Measurements from ENCODE around the gene DRC7.

DRC7 gene

GRCh38 chr16:57675741-57676551 lies 18.7 kb upstream of the DRC7 start:
- DNase-seq (ENCODE audit: low read depth in 3 of 3, low spot score in 1 of 3) = no peak

GRCh38 chr16:57676553-57677085 lies 18.0 kb upstream of the DRC7 start:
- no peak for DNase-seq (ENCODE audit: low read depth in 3 of 3, low spot score in 1 of 3)

GRCh38 chr16:57677622-57678369 lies 16.8 kb upstream of the DRC7 start:
- no peak for DNase-seq (ENCODE audit: low read depth in 3 of 3, low spot score in 1 of 3)

GRCh38 chr16:57679016-57679415 lies 15.6 kb upstream of the DRC7 start:
- no peak for DNase-seq (ENCODE audit: low read depth in 3 of 3, low spot score in 1 of 3)

DNA sequence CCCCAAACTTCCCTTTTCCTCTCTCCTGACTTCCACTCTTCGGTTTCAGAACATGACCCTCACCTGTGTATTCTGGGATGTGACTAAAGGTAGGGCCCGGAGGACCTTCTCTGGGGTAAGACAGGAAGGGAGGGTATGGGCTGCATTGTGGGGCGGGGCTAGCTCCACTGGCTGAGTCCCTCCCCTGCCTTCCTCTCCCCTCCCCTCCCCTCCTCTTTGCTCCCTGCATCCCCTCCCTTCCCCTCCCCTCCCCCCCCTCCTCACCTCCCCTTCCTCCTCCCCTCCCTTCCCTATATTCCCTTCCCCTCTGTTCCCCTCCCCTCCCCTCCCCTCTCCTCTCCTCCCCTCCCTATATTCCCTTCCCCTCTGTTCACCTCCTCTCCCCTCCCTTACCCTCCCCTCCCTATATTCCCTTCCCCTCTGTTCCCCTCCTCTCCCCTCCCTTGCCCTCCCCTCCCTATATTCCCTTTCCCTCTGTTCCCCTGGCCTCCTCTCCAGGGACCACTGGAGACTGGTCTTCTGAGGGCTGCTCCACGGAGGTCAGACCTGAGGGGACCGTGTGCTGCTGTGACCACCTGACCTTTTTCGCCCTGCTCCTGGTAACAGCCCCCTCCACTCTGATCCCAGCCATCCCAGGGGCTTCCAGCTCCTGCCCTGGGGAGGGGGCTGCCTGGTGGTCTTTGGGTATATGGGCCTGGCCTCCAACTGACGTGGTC lies 14.7 kb upstream of the DRC7 start:
- no peak for DNase-seq (ENCODE audit: low read depth in 3 of 3, low spot score in 1 of 3)

DNA sequence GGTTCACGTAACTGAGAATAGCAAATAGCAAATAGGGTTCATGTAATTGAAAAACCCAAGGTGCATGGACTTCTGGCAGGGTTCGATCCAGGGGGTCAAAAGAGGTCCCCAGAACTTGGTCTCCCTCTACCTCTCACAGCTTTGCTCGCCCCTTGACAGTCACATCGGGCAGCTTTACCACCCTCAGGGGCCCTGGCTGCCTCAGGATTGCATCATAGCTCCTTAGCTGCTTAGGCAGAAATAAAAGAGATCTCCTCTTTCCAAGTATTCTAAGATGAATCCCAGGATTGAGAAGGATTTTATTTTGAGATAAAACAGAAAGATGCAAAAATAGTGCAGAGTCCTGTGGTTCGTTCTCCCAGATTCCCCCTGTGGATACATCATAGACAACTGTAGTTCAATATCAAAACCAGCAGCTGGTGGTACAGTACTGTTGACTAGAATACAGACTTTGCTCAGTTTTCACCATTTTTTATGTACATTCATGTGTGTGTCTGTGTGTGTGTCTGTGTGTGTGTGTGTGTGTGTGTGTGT lies 13.7 kb upstream of the DRC7 start:
- DNase-seq (ENCODE audit: low read depth in 3 of 3, low spot score in 1 of 3) = no peak

DNA sequence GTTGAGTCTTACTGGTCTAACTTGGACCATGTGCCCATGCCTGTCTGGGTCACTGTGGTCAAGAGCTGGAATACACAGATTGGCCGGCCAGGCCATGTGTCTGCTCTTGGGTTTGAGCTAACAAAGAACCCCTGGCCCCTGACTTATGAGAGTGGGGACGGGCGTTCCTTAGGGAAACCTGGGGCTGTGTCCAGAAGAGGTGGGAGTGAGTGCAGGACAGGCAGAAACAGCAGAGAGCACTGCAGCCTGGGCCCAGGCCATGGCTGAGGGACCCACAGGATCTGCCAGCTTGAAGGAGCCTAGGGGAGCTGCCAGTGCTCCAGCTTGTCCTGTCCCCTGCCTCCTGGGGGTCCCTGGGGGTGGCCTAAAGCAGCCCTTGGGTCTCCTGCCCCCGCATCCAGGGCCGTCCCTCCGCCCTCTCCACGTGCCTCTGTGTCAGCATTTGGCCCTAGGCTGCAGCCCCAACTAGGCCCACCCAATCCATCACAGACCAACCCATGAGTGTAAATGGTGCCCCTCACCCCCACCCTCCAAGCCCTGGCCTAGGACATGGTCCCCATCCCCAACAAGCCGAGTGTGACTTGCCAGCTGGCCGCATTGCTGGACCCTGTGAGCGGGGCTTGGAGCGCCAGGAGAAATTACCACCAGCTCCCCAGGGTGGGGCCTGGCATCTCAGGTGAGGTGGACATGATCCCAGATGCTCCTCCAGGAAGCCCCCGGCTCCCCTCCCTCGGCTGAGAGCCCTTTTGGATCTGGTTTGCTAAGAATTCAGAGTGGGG lies 12.5 kb upstream of the DRC7 start:
- no peak for DNase-seq (ENCODE audit: low read depth in 3 of 3, low spot score in 1 of 3)

GRCh38 chr16:57682809-57683635 lies 11.6 kb upstream of the DRC7 start:
- DNase-seq (ENCODE audit: low read depth in 3 of 3, low spot score in 1 of 3) = no peak

- DNase-seq (ENCODE audit: low read depth in 3 of 3, low spot score in 1 of 3) = no peak
These were observed 10.7 kb upstream of the DRC7 start for GRCh38 chr16:57683636-57684545.

- DNase-seq (ENCODE audit: low read depth in 3 of 3, low spot score in 1 of 3) = no peak
These were observed 9.8 kb upstream of the DRC7 start for GRCh38 chr16:57684626-57685358.

DNA sequence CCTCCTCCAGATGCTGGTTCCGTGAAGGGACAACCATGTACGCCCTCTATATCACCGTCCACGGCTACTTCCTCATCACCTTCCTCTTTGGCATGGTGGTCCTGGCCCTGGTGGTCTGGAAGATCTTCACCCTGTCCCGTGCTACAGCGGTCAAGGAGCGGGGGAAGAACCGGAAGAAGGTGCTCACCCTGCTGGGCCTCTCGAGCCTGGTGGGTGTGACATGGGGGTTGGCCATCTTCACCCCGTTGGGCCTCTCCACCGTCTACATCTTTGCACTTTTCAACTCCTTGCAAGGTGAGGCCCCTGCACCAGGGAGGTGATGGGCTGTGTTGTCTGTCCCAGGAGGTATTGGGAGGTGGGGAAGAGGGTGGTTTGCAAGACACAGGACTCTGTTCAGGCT lies 9.0 kb upstream of the DRC7 start:
- no peak for DNase-seq (ENCODE audit: low read depth in 3 of 3, low spot score in 1 of 3)

- DNase-seq (ENCODE audit: low read depth in 3 of 3, low spot score in 1 of 3) = no peak
These were observed 8.0 kb upstream of the DRC7 start for GRCh38 chr16:57686577-57686976.

DNA sequence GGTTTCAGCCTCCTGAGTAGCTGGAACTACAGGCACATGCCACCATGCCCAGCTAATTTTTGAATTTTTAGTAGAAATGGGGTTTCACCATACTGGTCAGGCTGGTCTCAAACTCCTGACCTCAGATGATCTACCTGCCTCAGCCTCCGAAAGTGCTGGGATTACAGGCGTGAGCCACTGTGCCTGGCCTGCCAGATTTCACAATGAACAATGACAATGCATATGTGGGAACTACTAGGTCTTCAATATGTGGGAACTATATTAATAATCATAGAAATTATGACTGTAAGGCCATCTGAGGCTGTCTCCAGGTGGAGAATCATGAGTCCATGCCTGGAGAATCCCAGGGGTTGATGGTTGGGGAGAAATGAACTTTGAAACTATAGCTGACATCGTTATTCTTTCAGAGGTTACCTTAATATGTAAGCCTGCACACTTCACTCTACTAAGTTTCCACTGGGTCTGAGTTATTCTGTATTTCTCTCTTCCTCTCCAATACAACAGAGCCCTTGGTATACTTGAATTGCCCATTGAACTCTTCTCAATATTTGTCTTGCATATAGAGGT lies 7.2 kb upstream of the DRC7 start:
- no peak for DNase-seq (ENCODE audit: low read depth in 3 of 3, low spot score in 1 of 3)

DNA sequence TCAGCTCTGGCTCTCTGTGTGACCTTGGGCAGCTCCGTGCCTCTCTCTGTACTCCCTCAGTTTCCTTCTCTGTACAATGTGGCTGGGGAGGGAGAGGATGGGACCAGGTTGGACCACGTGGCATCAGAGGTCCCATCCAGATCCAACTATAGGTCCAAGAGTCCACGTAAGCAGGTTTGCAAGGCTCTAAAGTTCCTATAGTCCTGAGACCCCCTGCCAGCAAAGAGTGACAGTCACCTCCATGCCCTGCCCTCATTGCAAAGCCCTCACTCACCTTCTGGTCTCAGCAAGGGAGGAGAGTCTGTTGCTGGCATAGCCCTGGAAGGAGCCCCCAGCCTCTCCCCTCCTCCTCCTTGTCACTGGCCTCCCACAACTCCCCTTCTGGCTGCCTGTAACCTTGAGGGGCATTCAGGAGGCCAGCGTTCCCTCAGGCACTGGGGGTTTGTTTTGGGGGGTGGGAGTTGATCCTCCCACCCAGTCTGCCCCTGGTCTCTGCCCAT lies 6.1 kb upstream of the DRC7 start:
- DNase-seq (ENCODE audit: low read depth in 3 of 3, low spot score in 1 of 3) = no peak

DNA sequence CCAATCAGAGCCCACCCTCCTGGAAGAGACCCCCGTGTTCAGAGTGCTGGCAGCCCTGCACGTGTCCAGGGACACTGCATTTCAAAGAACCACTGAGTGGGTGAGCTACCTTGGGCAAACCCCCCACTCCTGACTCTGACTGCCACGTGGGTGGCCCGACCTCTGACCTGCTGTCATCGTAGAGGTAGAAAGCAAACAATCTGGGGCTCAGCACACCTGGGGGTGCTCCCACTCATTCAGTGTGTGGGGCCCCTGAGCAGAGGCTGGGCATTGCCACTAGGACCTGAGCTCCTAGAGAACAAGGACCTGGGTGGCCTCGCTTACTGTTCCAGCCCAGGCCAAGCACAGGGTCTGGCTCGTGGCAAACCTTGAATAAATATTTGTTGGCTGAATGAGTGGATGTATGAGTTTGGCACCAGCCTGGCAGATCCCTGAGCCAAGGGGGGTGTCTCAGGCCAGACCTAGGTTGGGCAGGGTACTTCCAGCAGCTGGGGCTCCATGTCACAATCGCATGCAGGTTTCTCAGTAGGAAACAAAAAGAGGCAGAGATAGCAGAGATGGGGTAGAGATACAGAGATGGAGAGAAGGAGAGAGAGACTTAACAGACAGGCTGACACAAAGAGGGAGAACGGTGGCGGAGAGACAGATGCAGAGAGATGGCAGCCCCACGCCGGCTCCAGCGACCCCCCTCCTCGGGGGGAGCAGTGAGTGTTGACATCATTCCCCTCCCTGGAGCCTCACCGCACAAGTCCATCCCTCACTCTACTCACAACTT lies 5.4 kb upstream of the DRC7 start:
- no peak for DNase-seq (ENCODE audit: low read depth in 3 of 3, low spot score in 1 of 3)

DNA sequence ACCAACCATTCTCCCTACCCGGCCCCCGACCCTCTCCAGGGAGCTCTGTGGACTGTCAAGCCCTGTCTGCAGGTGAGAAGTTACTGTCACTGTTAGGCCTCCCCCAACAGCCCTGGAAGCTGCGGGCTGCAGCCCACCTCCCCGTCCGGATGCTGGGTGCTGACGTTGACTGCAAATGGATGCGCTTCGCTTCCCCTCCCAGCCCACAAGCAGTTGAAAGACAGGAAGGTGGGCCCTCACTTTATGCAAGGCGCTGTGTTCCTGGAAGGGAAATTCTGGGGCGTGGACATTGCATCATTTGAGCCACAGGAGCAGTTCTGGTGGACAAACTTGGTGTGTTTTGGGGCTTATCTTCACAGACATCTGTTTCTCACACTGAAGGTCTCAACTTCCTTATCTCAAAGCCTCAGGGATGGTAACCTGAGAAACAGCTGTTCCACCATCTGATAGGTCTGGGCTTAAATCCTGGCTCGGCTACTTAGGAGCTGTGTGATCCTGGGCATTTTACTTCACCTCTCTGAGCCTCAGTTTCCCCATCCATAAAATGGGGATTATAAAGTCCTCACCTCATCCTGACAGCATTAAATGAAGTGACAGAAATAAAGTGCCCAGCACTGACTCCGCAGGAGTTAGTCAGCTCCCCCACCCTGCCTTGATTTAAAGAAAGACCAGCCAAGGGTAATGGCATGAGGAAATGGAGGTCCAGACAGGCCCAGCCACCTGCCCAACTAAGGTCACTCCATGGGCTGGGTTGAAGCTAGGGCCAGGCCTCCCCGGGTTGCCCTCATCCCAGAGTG lies 4.6 kb upstream of the DRC7 start:
- no peak for DNase-seq (ENCODE audit: low read depth in 3 of 3, low spot score in 1 of 3)

All from stimulated activated CD4-positive, alpha-beta T cell treated with anti-CD3 and anti-CD28 coated beads, TNF-alpha, amount 100 ng/mL, for 1 hour (primary cell).